Stimulated activated naive CD8-positive, alpha-beta T cell treated with anti-CD3 and anti-CD28 coated beads, Interleukin-15, Interleukin-2, amounts not matched to agents 100 ng/mL and 50 ng/mL, for 24 hours (primary cell): ENCODE data around the gene ASF1B.

Experiments used
- H3K27ac Mint-ChIP-seq: one replicate; pipeline ENCODE4 v1.8.0; 2021; ENCODE audit warnings: mild to moderate bottlenecking, mixed read lengths
- H3K27me3 Mint-ChIP-seq: one replicate; pipeline ENCODE4 v1.8.0; 2021; ENCODE audit warnings: mixed read lengths
- H3K36me3 Mint-ChIP-seq: one replicate; pipeline ENCODE4 v1.8.0; 2021; ENCODE audit warnings: low read depth, mixed read lengths
- H3K4me1 Mint-ChIP-seq: one replicate; pipeline ENCODE4 v1.8.0; 2021; ENCODE audit warnings: low read depth, mixed read lengths
- H3K4me3 Mint-ChIP-seq: one replicate; pipeline ENCODE4 v1.8.0; 2021; ENCODE audit warnings: mild to moderate bottlenecking, mixed read lengths
- H3K9me3 Mint-ChIP-seq: one replicate; pipeline ENCODE4 v1.8.0; 2021; ENCODE audit warnings: mixed read lengths

ASF1B gene

DNA sequence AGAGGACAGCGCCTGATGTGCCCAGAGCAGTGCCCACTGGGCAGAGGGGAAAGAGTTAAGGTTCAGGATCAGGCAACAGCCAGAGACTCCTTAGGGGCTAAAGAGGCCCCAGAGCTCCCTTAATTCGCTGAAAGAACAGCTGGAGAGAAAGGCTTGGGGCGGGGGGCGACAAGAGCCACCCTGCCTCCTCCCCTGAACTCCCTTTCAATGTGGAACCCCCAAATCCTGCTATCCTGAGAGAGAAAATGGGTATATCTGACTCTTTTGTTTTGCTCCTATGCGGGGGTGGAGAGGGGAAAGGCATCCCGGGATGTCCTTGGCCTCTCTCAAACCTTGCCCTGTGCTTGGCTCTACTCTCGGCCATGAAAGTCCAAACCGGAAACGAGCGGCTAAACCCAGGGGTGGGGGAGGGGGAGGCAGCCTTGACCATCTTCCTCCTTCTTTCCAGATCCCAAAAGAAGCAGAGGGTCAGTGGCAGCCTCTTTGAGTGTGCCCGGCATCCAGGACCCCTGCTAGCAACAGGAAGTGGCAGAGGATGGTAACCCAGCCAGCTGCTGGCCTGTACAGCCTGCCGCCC is 23.5 kb downstream of the ASF1B start:
- H3K27ac Mint-ChIP-seq = no peak overlapping the region
- no peaks in the 10 kb centered on the region for H3K9me3 Mint-ChIP-seq
- peaks cover 37% of the 10 kb centered on the region for H3K4me1 Mint-ChIP-seq
- no peaks in the 10 kb centered on the region for H3K27me3 Mint-ChIP-seq
- no peaks in the 10 kb centered on the region for H3K36me3 Mint-ChIP-seq
- H3K4me3 Mint-ChIP-seq = no peak overlapping the region

DNA sequence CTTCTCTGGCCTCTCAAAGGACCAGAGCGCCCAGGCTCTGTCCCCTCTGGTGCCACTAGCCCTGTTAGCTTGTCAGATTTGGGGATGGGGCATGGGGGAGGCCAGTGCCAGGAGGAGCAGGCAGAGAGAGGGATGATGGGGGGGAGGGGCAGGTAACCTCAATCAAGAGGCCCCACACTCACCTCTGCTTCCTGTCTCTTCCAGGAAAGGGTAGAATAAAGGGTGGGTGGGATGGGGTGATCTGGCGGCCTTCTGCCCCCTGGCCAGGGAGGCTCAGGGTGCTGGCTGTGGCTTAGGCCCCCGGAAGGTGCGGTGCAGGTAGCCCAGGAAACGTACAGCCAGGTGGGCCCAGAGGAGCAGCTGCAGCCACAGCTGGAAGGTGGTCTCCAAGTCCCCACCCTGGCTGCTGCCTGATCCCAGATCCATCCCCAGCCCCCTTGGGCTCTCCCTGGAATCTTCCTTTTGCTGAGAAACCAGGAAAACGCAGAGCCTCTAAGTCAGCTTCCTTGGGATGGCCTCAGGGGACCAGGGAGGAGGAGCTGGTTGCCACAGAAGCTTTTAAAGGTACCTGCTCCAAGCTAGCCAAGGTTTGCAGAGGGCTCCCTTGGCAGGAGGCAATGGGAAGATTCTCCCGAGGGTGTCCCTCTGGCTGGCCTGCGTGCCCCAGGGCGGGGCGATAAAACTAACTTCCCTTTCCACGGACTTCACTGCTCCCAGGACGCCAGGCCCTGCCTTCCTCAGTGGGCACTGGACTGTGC is 24.2 kb downstream of the ASF1B start:
- Mint-ChIP-seq H3K4me1 (peaks cover 37% of the 10 kb centered on the region), H3K36me3 (no peaks in the 10 kb centered on the region), H3K9me3 (no peaks in the 10 kb centered on the region), H3K4me3 (no peak overlapping the region), H3K27me3 (no peaks in the 10 kb centered on the region), H3K27ac (no peak overlapping the region)

DNA sequence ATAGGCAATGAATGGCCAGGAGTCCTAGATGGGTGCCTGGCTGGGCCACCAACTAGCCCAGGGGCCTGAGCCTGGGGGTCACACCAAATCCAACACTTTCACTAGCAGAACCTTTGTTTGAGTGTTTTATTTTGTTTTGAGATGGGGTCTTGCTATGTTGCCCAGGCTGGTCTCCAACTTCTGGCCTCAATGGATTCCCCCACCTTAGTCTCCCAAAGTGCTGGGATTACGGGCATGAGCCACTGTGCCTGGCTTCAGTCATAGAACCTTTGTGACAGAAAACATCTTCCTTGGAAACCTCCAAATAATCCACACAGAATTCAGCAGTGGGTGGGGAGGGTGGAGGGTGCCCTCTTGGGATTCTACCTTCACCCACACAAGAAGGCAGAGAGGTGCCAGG is 24.9 kb downstream of the ASF1B start:
- no peaks in the 10 kb centered on the region for H3K36me3 Mint-ChIP-seq
- H3K27ac Mint-ChIP-seq = no peak overlapping the region
- no peaks in the 10 kb centered on the region for H3K9me3 Mint-ChIP-seq
- H3K4me3 Mint-ChIP-seq = no peak overlapping the region
- peaks cover 32% of the 10 kb centered on the region for H3K4me1 Mint-ChIP-seq
- H3K27me3 Mint-ChIP-seq = no peaks in the 10 kb centered on the region

DNA sequence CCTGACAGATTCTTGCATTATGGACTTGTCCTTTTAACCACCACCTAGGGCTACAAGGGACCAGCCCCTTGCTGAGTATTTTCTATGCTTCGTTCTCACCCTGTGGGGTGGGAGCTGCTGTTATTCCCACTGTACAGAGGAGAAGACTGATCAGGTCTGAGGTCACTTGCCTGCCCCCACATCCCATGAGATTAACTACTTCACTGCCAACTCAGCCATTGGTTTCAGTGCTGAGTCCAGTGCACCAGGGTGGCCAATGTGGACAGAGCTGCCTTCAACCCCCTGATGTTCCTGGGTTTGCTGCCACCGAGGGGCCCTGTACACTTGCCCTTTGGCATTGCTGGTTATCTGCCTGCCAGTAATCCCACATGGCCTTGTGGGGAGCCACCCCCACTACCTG is 25.7 kb downstream of the ASF1B start:
- peaks cover 24% of the 10 kb centered on the region for H3K4me1 Mint-ChIP-seq
- H3K36me3 Mint-ChIP-seq = no peaks in the 10 kb centered on the region

DNA sequence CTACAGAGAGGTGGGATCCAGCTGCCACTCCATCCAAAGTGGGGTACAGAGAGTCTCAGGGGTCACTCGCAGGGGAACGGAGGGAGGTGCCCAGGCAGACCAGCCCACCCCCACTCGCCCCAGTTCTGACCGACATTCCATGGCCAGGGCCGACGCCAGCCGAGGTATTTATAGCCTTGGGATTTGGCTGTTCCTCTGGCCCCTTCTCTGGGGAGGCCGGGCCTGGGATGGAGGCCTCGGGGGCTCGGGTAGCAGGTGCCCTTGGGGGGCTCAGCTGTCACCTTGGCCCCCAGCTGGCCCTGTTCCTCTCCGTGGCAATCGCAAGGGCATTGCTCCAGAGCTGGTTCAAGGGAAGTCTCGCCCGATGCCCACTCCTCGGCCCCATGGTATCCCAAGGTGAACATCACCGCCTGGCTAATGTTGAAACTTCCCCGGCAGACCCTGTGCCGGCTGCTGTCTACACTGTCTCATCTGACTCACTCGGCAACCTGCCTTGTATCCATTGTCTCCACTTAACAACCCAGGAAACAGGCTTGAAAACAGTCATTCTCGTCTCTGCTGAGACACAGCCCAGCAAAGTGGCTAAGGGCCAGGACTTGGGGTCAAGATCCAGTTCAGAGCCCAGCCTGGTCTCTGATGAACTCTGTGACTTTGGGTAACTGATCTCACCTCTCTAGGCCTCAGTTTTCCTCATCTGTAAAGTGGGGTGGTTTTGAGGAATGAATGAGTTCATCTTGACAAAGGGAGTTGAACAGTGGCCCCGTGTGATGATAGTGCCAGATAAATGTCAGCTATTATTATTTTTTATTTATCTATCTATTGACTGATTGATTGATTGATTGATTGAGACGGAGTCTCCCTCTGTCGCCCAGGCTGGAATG is 28.6 kb downstream of the ASF1B start:
- Mint-ChIP-seq H3K27ac (no peak overlapping the region), H3K36me3 (peaks cover 4% of the 10 kb centered on the region), H3K27me3 (no peaks in the 10 kb centered on the region)

More for the DNA sequence above, 25.7 kb downstream of the ASF1B start:
- Mint-ChIP-seq H3K27me3 (no peaks in the 10 kb centered on the region), H3K9me3 (no peaks in the 10 kb centered on the region), H3K4me3 (no peak overlapping the region), H3K27ac (no peak overlapping the region)

DNA sequence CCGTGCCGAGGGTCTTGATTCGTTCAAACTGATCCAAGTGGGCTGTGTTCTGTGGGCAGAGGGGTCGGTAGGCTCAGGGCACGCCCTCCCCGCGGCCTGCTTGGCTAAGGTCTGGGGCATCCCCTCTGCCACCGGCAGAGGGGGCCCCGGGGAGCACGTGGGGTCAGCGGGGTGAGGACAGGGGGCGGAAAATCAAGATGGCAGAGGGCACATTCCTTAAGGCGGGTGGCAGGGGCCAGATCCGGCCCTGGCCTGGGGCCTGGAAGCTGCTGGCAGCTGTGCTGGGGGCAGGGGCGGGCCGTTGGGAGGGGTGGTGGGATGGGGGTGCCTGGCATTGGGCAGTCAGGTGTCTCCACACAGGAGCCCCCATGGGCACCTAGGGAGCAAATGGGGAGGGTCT is 29.5 kb downstream of the ASF1B start:
- Mint-ChIP-seq H3K27me3 (no peaks in the 10 kb centered on the region), H3K4me1 (peaks cover 3% of the 10 kb centered on the region), H3K27ac (no peak overlapping the region), H3K4me3 (no peak overlapping the region), H3K36me3 (peaks cover 4% of the 10 kb centered on the region), H3K9me3 (no peaks in the 10 kb centered on the region)

More for the DNA sequence above, 28.6 kb downstream of the ASF1B start:
- no peak overlapping the region for H3K4me3 Mint-ChIP-seq
- H3K4me1 Mint-ChIP-seq = peaks cover 6% of the 10 kb centered on the region
- H3K9me3 Mint-ChIP-seq = no peaks in the 10 kb centered on the region

DNA sequence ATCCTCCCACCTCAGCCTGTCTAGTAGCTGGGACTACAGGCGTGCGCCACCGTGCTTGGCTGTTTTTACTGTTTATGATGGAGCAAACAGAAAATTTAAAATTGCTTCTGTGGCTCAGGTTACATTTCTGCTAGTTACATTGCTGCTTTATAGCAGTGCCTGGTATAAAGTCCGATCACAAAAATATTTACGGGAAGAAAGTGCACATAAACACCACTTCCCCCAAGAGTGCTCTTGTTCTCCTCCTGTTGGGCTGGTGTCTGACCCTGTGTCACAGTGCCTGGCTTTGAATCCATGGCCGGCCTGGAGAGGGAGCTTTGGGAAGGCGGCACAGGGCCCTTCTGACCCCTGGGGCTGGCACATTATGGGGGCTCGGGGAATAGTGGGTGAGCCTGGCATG is 30.7 kb downstream of the ASF1B start:
- Mint-ChIP-seq H3K4me3 (no peak overlapping the region), H3K27me3 (no peaks in the 10 kb centered on the region), H3K9me3 (no peaks in the 10 kb centered on the region), H3K27ac (no peak overlapping the region), H3K4me1 (no peaks in the 10 kb centered on the region), H3K36me3 (peaks cover 6% of the 10 kb centered on the region)

DNA sequence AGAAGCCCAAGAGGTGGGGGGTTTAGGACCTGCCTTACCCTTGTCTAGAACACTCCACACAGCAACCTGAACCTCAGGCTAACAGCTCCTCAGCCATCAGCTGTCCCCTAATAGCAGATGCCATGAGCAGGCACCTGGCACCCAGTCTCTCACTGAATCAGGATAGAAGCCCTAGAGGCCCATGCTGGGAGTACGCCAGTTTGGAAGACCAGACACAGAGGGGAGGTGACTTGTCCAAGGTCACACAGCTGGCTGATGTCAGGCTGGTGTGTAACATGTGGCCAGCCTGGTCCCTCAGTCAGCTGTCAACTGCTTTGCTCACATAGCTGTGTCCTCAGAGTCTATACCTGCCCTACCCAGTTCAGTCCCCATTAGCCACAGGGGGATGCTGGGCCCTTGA is 33.1 kb downstream of the ASF1B start:
- H3K36me3 Mint-ChIP-seq = peaks cover 8% of the 10 kb centered on the region
- H3K4me3 Mint-ChIP-seq = no peak overlapping the region
- no peaks in the 10 kb centered on the region for H3K9me3 Mint-ChIP-seq
- H3K4me1 Mint-ChIP-seq = no peaks in the 10 kb centered on the region
- H3K27me3 Mint-ChIP-seq = no peaks in the 10 kb centered on the region
- no peak overlapping the region for H3K27ac Mint-ChIP-seq

DNA sequence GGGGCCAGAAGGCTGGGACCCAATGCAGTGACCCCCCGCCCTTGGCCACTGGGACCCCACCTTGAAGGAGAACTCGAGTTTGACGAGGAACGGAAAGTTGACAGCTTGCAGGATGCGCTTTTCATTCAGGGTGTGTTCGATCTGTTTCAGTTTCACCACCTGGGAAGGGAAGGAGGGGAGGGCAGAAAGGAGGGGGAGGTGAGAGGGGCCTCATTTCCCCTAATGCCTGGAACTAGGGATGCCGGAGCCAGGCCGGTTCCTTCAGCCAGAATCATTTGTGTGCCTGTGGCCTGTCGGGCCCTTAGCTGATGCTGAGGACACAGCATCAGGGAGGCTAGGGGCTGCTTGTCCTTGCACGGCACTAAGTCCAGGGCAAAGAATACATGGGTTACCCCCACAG is 33.6 kb downstream of the ASF1B start:
- Mint-ChIP-seq H3K27me3 (no peaks in the 10 kb centered on the region), H3K27ac (no peak overlapping the region), H3K36me3 (peaks cover 8% of the 10 kb centered on the region), H3K4me1 (no peaks in the 10 kb centered on the region), H3K4me3 (no peak overlapping the region), H3K9me3 (no peaks in the 10 kb centered on the region)

DNA sequence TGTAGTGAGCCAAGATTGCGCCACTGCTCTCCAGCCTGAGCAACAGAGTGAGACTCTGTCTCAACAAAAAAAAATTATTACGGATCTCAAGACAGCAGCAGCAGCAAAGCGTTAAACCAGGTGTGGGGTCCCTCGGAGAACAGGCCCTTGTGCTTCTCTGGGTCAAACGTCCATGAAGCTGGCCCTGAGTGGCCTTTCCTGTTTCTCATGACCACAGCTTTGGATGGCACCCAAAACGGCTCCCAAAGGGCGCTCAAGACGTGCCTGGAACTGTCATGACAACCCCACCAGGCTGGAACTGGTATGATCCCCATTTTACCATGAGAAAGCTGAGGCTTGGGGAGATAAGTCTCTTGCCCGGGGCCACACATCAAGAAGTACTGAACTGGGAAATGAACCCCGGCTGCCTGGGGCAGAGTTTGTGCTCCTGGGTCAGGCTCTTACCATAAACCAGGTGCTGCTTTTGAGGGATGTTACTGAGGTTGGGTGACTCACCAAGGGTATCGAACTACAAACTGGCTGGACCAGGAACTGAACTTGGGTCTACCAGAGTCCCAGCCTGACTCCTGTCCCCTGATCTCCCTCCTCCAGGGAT is 34.2 kb downstream of the ASF1B start:
- H3K36me3 Mint-ChIP-seq = peaks cover 8% of the 10 kb centered on the region
- no peaks in the 10 kb centered on the region for H3K9me3 Mint-ChIP-seq
- no peaks in the 10 kb centered on the region for H3K4me1 Mint-ChIP-seq
- H3K4me3 Mint-ChIP-seq = no peak overlapping the region
- H3K27ac Mint-ChIP-seq = no peak overlapping the region
- H3K27me3 Mint-ChIP-seq = no peaks in the 10 kb centered on the region

DNA sequence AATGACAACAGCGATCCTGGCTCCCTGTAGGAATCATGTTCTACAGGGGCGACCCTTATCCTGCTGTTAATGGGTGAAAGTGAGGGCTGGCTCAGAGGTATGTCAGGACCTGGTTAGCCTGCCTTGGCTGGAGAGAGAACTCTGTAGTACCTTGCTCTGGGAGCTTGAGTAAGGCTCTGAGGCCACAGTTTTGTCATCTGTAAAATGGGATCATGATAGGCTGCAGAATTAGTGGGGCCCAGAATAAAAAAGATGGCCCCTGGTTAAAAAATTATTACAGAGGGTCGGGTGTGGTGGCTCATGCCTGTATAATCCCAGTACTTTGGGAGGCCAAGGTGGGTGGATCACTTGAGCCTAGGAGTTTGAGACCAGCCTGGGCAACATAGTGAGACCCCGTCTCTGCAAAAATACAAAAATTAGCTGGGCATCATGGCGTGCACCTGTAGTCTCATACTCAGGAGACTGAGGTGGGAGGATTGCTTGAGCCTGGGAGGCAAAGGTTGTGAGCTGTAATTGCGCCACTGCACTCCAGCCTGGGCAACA is 35.3 kb downstream of the ASF1B start:
- Mint-ChIP-seq H3K4me3 (no peak overlapping the region), H3K27ac (no peak overlapping the region), H3K9me3 (no peaks in the 10 kb centered on the region), H3K27me3 (no peaks in the 10 kb centered on the region), H3K4me1 (no peaks in the 10 kb centered on the region), H3K36me3 (peaks cover 13% of the 10 kb centered on the region)

DNA sequence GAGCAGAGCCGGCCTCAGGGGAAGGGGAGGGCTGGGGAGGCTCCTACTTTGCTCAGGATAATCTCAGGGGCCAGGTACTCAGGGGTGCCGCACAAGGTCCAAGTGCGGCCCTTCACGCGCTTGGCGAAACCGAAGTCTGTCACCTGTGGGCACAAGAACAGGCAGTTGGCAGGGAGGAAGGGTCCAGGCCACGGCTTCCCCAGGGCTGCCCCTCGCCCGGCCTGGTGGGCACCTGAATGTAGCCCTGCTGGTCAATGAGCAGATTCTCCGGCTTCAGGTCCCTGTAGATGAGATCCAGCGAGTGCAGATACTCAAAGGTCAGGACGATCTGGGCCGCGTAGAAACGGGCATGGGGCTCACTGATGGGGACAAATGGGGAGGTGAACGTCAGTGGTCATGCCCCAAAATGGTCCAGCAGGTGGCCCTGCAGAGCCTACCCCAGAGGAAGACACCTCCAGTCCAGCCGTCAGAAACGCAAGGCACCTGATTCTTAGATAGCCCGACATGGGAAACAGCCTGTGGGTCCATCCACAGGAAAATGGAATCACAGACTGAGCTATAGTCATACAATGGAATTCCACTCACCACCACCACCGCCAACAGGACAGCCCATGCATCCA is 38.7 kb downstream of the ASF1B start:
- Mint-ChIP-seq H3K27me3 (no peaks in the 10 kb centered on the region), H3K4me3 (no peak overlapping the region), H3K36me3 (peaks cover 17% of the 10 kb centered on the region), H3K4me1 (no peaks in the 10 kb centered on the region), H3K27ac (no peak overlapping the region), H3K9me3 (peaks cover 6% of the 10 kb centered on the region)

DNA sequence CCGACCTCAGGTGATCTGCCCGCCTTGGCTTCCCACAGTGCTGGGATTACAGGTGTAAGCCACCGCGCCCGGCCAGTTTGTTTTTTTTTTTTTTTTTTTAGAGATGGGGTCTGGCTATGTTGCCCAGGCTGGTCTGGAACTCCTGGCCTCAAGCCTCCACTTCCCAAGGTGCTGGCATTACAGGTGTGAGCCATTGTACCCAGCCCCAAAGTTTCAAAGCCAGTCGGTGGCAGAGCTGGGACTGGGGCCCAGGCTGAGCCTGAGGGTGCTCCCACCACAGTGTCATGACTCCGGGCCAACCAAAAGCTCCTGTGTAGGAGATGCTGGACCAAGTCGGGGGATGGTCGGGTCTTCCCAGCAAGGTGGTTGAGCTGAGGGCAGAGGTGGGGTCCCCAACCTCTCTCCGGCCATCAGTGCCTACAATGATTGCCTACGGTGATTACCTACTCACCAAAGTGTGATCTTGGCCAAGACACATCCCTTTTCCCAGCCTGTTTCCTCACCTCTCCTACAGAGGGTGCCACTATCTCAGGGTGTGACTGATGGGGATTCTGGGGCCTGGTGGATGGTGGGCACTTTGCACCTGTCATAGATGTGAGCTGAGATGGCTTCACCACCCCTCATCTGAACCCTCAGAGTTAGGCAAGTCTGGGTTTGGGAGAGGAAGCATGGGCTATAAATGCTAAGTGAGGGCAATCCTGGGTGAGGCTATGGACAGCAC is 40.0 kb downstream of the ASF1B start:
- no peak overlapping the region for H3K27ac Mint-ChIP-seq
- H3K9me3 Mint-ChIP-seq = peaks cover 6% of the 10 kb centered on the region

DNA sequence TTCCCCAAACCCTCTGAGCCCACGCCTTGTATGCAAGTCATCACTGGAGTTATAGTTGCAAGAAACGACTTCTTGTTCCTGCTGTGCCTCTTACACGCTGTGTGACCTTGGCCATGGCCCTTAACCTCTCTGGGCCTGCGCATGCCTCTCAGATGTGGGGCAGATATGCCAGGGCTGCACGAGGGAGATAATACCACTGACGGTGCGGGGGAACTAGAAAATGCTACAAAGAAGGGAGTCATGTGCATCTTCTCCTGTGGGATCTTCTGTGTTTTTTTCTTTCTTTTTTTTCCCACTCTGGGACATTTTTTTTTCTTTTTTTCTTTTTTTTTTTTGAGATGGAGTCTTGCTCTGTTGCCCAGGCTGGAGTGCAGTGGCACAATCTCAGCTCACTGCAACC is 41.5 kb downstream of the ASF1B start:
- Mint-ChIP-seq H3K4me1 (peaks cover 10% of the 10 kb centered on the region), H3K4me3 (no peak overlapping the region), H3K27ac (no peak overlapping the region), H3K27me3 (no peaks in the 10 kb centered on the region), H3K36me3 (peaks cover 13% of the 10 kb centered on the region), H3K9me3 (peaks cover 6% of the 10 kb centered on the region)

More for the DNA sequence above, 40.0 kb downstream of the ASF1B start:
- Mint-ChIP-seq H3K27me3 (no peaks in the 10 kb centered on the region), H3K4me3 (no peak overlapping the region), H3K4me1 (peaks cover 9% of the 10 kb centered on the region), H3K36me3 (peaks cover 17% of the 10 kb centered on the region)
